Parathyroid adenoma (tissue), 2 donors: ENCODE data around the gene SNHG17.
"Not testable (repeated sequence)": the region's sequence is repeated elsewhere in the genome, so short reads cannot be mapped to it uniquely, and the experiment has no call there.

Experiments used
- H2AFZ ChIP-seq: fragments of 300-600 bp; sonication (generic); one replicate; pipeline ENCODE4 v1.7.0; 2017; ENCODE audit warnings: antibody characterized with exemption, mild to moderate bottlenecking
- H3K27ac ChIP-seq: fragments of 300-600 bp; sonication (generic); one replicate; pipeline ENCODE4 v1.7.0; 2017
- H3K27me3 ChIP-seq: fragments of 300-600 bp; sonication (generic); one replicate; pipeline ENCODE4 v1.7.0; 2017; ENCODE audit warnings: low read length; ENCODE audit not compliant: control insufficient read depth, insufficient read depth
- H3K36me3 ChIP-seq: fragments of 300-600 bp; sonication (generic); one replicate; pipeline ENCODE4 v1.7.0; 2017; ENCODE audit warnings: low read length; ENCODE audit not compliant: control insufficient read depth, insufficient read depth
- H3K4me1 ChIP-seq: fragments of 300-600 bp; sonication (generic); one replicate; pipeline ENCODE4 v1.7.0; 2017; ENCODE audit warnings: control low read depth
- H3K4me2 ChIP-seq: fragments of 300-600 bp; sonication (generic); one replicate; pipeline ENCODE4 v1.7.0; 2017; ENCODE audit warnings: low read length
- H3K4me3 ChIP-seq: fragments of 300-600 bp; sonication (generic); one replicate; pipeline ENCODE4 v1.7.0; 2017; ENCODE audit warnings: low read depth, low read length
- H3K79me2 ChIP-seq: fragments of 300-600 bp; sonication (generic); one replicate; pipeline ENCODE4 v1.7.0; 2017; ENCODE audit warnings: control low read depth
- H3K9ac ChIP-seq: fragments of 300-600 bp; sonication (generic); one replicate; pipeline ENCODE4 v1.7.0; 2017; ENCODE audit warnings: mild to moderate bottlenecking
- H3K9me3 ChIP-seq: fragments of 300-600 bp; sonication (generic); one replicate; pipeline ENCODE4 v1.7.0; 2017; ENCODE audit warnings: low read length; ENCODE audit not compliant: control insufficient read depth
- CTCF ChIP-seq: fragments of 300-600 bp; sonication (generic); IDR thresholded peaks from one replicate; pipeline ENCODE4 v1.7.0; 2017; ENCODE audit warnings: antibody characterized with exemption, mild to moderate bottlenecking
- donor health status: primary hyperparathyroidism.

The SNHG17 gene

GRCh38 chr20:38402089-38402488, 33.0 kb downstream of the SNHG17 start:
- H3K79me2 ChIP-seq: no peaks in the 10 kb centered on the region
- H3K4me3 ChIP-seq: no peak overlapping the region
- no peak overlapping the region for H3K9ac ChIP-seq
- no peaks in the 10 kb centered on the region for H3K27me3 ChIP-seq
- no peak overlapping the region for H2AFZ ChIP-seq
- no peaks in the 10 kb centered on the region for H3K9me3 ChIP-seq
- no peak for TF ChIP-seq CTCF
- no peaks in the 10 kb centered on the region for H3K4me1 ChIP-seq
- H3K36me3 ChIP-seq: no peaks in the 10 kb centered on the region
- H3K27ac ChIP-seq: no peak overlapping the region
- H3K4me2 ChIP-seq: no peak overlapping the region

DNA sequence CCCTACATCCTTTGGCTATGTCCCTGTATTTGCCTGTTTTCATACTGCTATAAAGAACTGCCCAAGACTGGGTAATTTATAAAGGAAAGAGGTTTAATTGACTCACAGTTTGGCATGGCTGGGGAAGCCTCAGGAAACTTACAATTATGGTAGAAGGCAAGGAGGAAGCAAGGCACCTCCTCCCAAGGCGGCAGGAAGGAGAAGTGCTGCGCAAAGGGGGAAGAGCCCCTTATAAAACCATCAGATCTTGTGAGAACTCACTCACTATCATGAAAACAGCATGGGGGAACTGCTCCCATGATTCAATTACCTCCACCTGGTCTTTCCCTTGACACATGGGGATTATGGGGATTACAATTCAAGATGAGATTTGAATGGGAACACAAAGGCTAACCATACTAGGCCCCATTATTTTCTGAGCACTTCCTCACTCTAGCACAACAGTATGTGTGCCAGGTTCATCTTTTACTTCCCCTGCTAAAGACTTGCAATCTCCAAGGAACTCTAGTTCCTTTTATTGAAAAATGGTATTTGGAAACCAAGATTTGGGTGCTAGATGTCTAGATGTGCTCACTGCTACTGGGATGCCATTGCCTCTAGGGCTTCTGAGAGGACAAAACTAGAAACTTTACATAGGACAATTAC, 39.3 kb downstream of the SNHG17 start:
- H3K4me3 ChIP-seq, H3K36me3 ChIP-seq, H3K4me2 ChIP-seq, H3K4me1 ChIP-seq, H3K27me3 ChIP-seq, H3K79me2 ChIP-seq, H3K9me3 ChIP-seq, H3K9ac ChIP-seq, H2AFZ ChIP-seq, H3K27ac ChIP-seq: not testable (repeated sequence)

- TF ChIP-seq CTCF: no peak
Measured at GRCh38 chr20:38395165-38395564, 40.0 kb downstream of the SNHG17 start.

GRCh38 chr20:38393259-38393658, 41.9 kb downstream of the SNHG17 start:
- Histone ChIP-seq H3K27me3 (no peaks in the 10 kb centered on the region), H3K79me2 (no peaks in the 10 kb centered on the region), H2AFZ (no peak overlapping the region), H3K9ac (no peak overlapping the region), H3K9me3 (no peaks in the 10 kb centered on the region), H3K4me3 (no peak overlapping the region), H3K4me1 (no peaks in the 10 kb centered on the region), H3K27ac (no peak overlapping the region), H3K36me3 (no peaks in the 10 kb centered on the region), H3K4me2 (no peak overlapping the region)
- TF ChIP-seq CTCF: no peak

More at GRCh38 chr20:38395165-38395564, 40.0 kb downstream of the SNHG17 start:
- Histone ChIP-seq H3K27me3 (no peaks in the 10 kb centered on the region), H2AFZ (no peak overlapping the region), H3K4me1 (no peaks in the 10 kb centered on the region), H3K9me3 (no peaks in the 10 kb centered on the region), H3K4me2 (no peak overlapping the region), H3K9ac (no peak overlapping the region), H3K4me3 (no peak overlapping the region), H3K79me2 (no peaks in the 10 kb centered on the region), H3K27ac (no peak overlapping the region), H3K36me3 (no peaks in the 10 kb centered on the region)

GRCh38 chr20:38392356-38392755, 42.8 kb downstream of the SNHG17 start:
- Histone ChIP-seq H3K4me2 (no peak overlapping the region), H3K9ac (no peak overlapping the region), H3K79me2 (no peaks in the 10 kb centered on the region), H2AFZ (no peak overlapping the region), H3K4me3 (no peak overlapping the region), H3K27ac (no peak overlapping the region), H3K9me3 (no peaks in the 10 kb centered on the region), H3K27me3 (no peaks in the 10 kb centered on the region), H3K4me1 (no peaks in the 10 kb centered on the region), H3K36me3 (no peaks in the 10 kb centered on the region)
- TF ChIP-seq CTCF: no peak
